OCI-LY7 (cell line): Measurements from ENCODE around the gene CCDC12. TPM values are rescaled to one million over a fixed set of nuclear protein-coding genes. Genes with fewer than 3 reads are reported as not detected.

Experiments
- BruUV-seq: library from RNA; stranded (reverse); fragments of 400-500 nt; replicated peaks from 2 replicates; lab custom pipeline; 2021; lab: Mats Ljungman, UMichigan
- CTCF ChIA-PET: fragments of 300-600 bp; sonication (Branson Sonifier 250); formaldehyde crosslinking; loops from one replicate; lab custom pipeline; 2022; ENCODE audit warnings: antibody characterized with exemption; ENCODE audit not compliant: unreplicated experiment; lab: Charles Lee
- POLR2A ChIA-PET: fragments of 300-600 bp; sonication (Branson Sonifier 250); formaldehyde crosslinking; loops from one replicate; lab custom pipeline; 2022; ENCODE audit warnings: antibody characterized with exemption; lab: Charles Lee
- DNase-seq: peaks from one replicate; pipeline ENCODE4 v3.0.0-alpha.2; 2015; ENCODE audit warnings: low spot score
- H2AFZ ChIP-seq: fragments of 200-600 bp; sonication (generic), shearing (Covaris generic); 2 replicates; pipeline ENCODE4 v1.6.1; 2014; ENCODE audit warnings: mild to moderate bottlenecking, antibody characterized with exemption, low read length, moderate library complexity
- H3K27ac ChIP-seq: fragments of 200-600 bp; sonication (generic); 2 replicates; pipeline ENCODE4 v1.5.1; 2014; ENCODE audit warnings: mixed run types, low read depth, mild to moderate bottlenecking, moderate library complexity, low read length, inconsistent platforms; ENCODE audit not compliant: poor library complexity, severe bottlenecking
- H3K36me3 ChIP-seq: fragments of 200-600 bp; sonication (generic); 2 replicates; pipeline ENCODE4 v1.6.1; 2014; ENCODE audit warnings: mild to moderate bottlenecking, antibody characterized with exemption, low read length, moderate library complexity, mixed read lengths; ENCODE audit not compliant: insufficient read depth
- H3K4me1 ChIP-seq: fragments of 200-600 bp; sonication (generic); 2 replicates; pipeline ENCODE4 v1.5.1; 2014; ENCODE audit warnings: mild to moderate bottlenecking, low read length; ENCODE audit not compliant: insufficient read depth, poor library complexity, severe bottlenecking
- H3K4me2 ChIP-seq: fragments of 200-600 bp; sonication (generic); 2 replicates; pipeline ENCODE4 v1.6.1; 2014; ENCODE audit warnings: mild to moderate bottlenecking, low read length
- H3K4me3 ChIP-seq: fragments of 200-600 bp; sonication (generic); 2 replicates; pipeline ENCODE4 v1.5.1; 2014; ENCODE audit warnings: mild to moderate bottlenecking, low read depth, low read length; ENCODE audit not compliant: poor library complexity, severe bottlenecking
- H3K79me2 ChIP-seq: fragments of 200-600 bp; sonication (generic); 2 replicates; pipeline ENCODE4 v1.6.1; 2016; ENCODE audit warnings: low read depth, mild to moderate bottlenecking, low read length, moderate library complexity, mixed read lengths; ENCODE audit not compliant: insufficient read depth
- H3K9me2 ChIP-seq: fragments of 200-600 bp; sonication (generic); 2 replicates; pipeline ENCODE4 v1.6.1; 2016; ENCODE audit warnings: mild to moderate bottlenecking, low read length, mixed read lengths; ENCODE audit not compliant: insufficient read depth
- H3K9me3 ChIP-seq: fragments of 200-600 bp; sonication (generic); 2 replicates; pipeline ENCODE4 v1.6.1; 2014; ENCODE audit warnings: mild to moderate bottlenecking, mixed run types, low read length, mixed read lengths
- H4K20me1 ChIP-seq: fragments of 200-600 bp; sonication (generic); 2 replicates; pipeline ENCODE4 v1.6.1; 2014; ENCODE audit warnings: mild to moderate bottlenecking, antibody characterized with exemption, low read length, moderate library complexity, mixed read lengths; ENCODE audit not compliant: insufficient read depth
- CTCF ChIP-seq: fragments of 200-600 bp; sonication (generic); conservative IDR thresholded peaks from 2 replicates; pipeline ENCODE4 v1.5.1; 2014; ENCODE audit warnings: mild to moderate bottlenecking, antibody characterized with exemption, low read length, moderate library complexity, mixed read lengths
- EZH2phosphoT487 ChIP-seq: fragments of 200-600 bp; sonication (generic); IDR thresholded peaks from 2 replicates; pipeline ENCODE4 v1.6.1; 2018; ENCODE audit warnings: low read depth, borderline replicate concordance, mild to moderate bottlenecking, mixed run types, antibody characterized with exemption, low read length, moderate library complexity, mixed read lengths
- intact Hi-C: fragments of 100-400 bp; cut with micrococcal nuclease; formaldehyde crosslinking; loops from one replicate; pipeline ENCODE4 v1.10.0; 2022; ENCODE audit not compliant: unreplicated experiment
- total RNA-seq, 2 experiments: library from RNA; depleted of rRNA in 1 of 2; stranded (reverse); fragments of >200 nt in 1 of 2; shearing (Covaris generic) in 1 of 2; gene quantifications; 2 replicates each; pipeline ENCODE4 v1.2.3, GENCODE V29; 2014 to 2022

Gene CCDC12
- total RNA-seq, 2 experiments from 2014 or later: 74.9 to 116 TPM

DNA sequence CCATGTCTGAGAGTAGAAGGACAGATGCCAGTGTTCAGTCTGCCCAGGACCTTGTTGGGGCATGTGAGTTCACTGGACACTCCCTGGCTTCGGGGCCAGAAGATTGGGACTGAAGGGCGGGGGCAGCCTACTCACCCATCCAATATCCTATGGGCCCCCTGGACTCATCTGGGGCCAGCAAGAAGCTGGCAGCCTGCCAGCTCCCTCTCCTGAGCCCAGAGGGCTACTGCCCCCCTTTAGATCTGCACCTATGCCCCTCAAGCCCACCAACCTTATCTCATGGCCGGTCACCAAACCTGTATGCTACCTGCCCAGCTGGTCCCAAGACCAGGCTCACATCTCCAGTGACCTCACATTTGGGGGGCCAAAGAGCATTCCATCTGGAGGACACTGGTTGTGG, 90.9 kb downstream of the CCDC12 start:
- H4K20me1 ChIP-seq: no peaks in the 10 kb centered on the region; the same call in 1 of the 2 replicates
- H3K9me2 ChIP-seq: no peaks in the 10 kb centered on the region
- no peaks in the 10 kb centered on the region for H3K79me2 ChIP-seq
- ChIA-PET CTCF (no interaction called here), POLR2A (interaction anchor here (0.8 kb wide), 1 partner anchor 106 kb away, joined by 3 read pairs; no protein-coding TSS in a partner anchor)
- H3K9me3 ChIP-seq: no peaks in the 10 kb centered on the region
- no peak overlapping the region for H3K4me3 ChIP-seq
- no TSS peak for BruUV-seq
- no peak for DNase-seq
- no peak overlapping the region for H3K4me2 ChIP-seq
- H2AFZ ChIP-seq: no peak overlapping the region
- H3K4me1 ChIP-seq: no peaks in the 10 kb centered on the region
- H3K27ac ChIP-seq: no peak overlapping the region
- TF ChIP-seq EZH2phosphoT487: no peak
- no peaks in the 10 kb centered on the region for H3K36me3 ChIP-seq
- intact Hi-C loops: no loop called here

DNA sequence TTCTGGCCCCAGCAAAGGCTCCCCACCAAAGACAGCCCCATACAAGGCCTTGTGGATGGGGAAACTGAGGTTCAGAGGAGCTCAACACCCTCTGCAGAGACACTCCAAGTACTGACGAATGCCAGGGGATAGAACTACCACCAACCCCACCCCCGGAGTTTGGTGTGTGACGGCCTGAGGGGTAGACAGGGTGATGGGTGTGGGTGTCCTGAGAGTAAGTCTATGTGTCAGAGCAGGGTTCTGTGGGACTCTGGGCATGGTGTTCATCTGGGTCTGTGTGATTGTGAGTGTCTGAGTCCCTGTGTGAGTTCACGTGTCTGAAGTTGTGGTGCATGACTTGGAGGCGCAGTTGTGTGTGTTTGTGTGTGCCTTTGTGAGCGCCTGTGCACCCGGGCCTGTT, 91.6 kb downstream of the CCDC12 start:
- no peak for DNase-seq
- H3K9me3 ChIP-seq: no peaks in the 10 kb centered on the region
- no peak overlapping the region for H3K4me2 ChIP-seq
- no peaks in the 10 kb centered on the region for H3K9me2 ChIP-seq
- H2AFZ ChIP-seq: no peak overlapping the region
- H4K20me1 ChIP-seq: no peaks in the 10 kb centered on the region; the same call in 1 of the 2 replicates
- H3K79me2 ChIP-seq: no peaks in the 10 kb centered on the region
- TF ChIP-seq CTCF: no peak
- no peak for TF ChIP-seq EZH2phosphoT487
- intact Hi-C loops: no loop called here
- ChIA-PET CTCF (no interaction called here), POLR2A (interaction anchor here (0.8 kb wide), 1 partner anchor 105 kb away, joined by 3 read pairs; no protein-coding TSS in a partner anchor)
- no peak overlapping the region for H3K4me3 ChIP-seq
- H3K27ac ChIP-seq: no peak overlapping the region
- BruUV-seq: no TSS peak
- H3K36me3 ChIP-seq: no peaks in the 10 kb centered on the region
- no peaks in the 10 kb centered on the region for H3K4me1 ChIP-seq

- Histone ChIP-seq H3K27ac (no peak overlapping the region), H3K9me2 (no peaks in the 10 kb centered on the region), H3K36me3 (no peaks in the 10 kb centered on the region), H3K4me2 (no peak overlapping the region), H2AFZ (no peak overlapping the region), H3K9me3 (no peaks in the 10 kb centered on the region), H4K20me1 (no peaks in the 10 kb centered on the region; the same call in 1 of the 2 replicates), H3K4me3 (no peak overlapping the region), H3K79me2 (no peaks in the 10 kb centered on the region), H3K4me1 (no peaks in the 10 kb centered on the region)
- intact Hi-C loops: no loop called here
- CTCF ChIA-PET: no interaction called here
- no TSS peak for BruUV-seq
- TF ChIP-seq CTCF: no peak
- no peak for DNase-seq
- POLR2A ChIA-PET: no interaction called here
Measured at GRCh38 chr3:46884427-46884826, 92.1 kb downstream of the CCDC12 start.
